Thyroid gland (tissue), 4 donors: ENCODE measurements around the gene KCP.

Experiments
- POLR2A ChIP-seq, 2 donors: fragments of 450-650 bp; IDR thresholded peaks; one replicate each; pipeline ENCODE4 v1.6.1; 2017; ENCODE audit warnings: antibody characterized with exemption in 2 of 2, mild to moderate bottlenecking in 2 of 2, moderate library complexity in 1 of 2
- TF ChIP-seq, protein P1 (sequence below), 6 experiments: fragments of 200-600 bp in 3 of 6; fragments of 450-650 bp in 3 of 6; sonication (generic) in 3 of 6; IDR thresholded peaks; one replicate each; pipeline ENCODE4 v1.5.1; 2016 to 2019; ENCODE audit warnings: antibody characterized with exemption in 6 of 6, mild to moderate bottlenecking in 2 of 6, inconsistent platforms in 1 of 6, moderate library complexity in 1 of 6

DNA sequence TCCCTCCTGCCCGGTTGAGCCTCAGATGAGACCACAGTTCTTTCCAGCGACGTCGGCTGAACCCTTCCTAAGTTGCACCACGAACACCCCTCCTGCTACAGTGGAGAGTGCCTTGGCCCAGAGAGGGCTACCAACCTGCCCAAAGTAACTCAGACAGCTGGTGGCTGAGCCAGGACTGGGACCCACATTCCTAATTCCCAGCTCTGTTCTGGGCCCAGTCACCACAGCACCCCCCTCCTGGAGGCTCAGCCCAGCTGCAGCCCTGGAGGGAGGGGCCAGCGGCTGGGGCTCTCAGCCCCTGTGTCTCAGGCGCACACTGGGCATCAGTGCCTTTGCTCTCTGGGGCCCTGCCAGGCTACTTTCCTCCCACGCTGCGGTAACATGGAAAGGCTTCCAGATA lies 37.3 kb downstream of the KCP start:
- TF ChIP-seq, protein P1, sequence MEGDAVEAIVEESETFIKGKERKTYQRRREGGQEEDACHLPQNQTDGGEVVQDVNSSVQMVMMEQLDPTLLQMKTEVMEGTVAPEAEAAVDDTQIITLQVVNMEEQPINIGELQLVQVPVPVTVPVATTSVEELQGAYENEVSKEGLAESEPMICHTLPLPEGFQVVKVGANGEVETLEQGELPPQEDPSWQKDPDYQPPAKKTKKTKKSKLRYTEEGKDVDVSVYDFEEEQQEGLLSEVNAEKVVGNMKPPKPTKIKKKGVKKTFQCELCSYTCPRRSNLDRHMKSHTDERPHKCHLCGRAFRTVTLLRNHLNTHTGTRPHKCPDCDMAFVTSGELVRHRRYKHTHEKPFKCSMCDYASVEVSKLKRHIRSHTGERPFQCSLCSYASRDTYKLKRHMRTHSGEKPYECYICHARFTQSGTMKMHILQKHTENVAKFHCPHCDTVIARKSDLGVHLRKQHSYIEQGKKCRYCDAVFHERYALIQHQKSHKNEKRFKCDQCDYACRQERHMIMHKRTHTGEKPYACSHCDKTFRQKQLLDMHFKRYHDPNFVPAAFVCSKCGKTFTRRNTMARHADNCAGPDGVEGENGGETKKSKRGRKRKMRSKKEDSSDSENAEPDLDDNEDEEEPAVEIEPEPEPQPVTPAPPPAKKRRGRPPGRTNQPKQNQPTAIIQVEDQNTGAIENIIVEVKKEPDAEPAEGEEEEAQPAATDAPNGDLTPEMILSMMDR (IDR thresholded peaks at IDR 0.05): no peak
- TF ChIP-seq POLR2A (IDR thresholded peaks at IDR 0.05): no peak
